Right atrium auricular region (tissue), 2 donors: ENCODE measurements around the gene STXBP4. TPM values are rescaled to one million over a fixed set of nuclear protein-coding genes. Genes with fewer than 3 reads are reported as not detected.

Experiments used
- DNase-seq: peaks from one replicate; pipeline ENCODE4 v3.0.0-alpha.2; 2019; ENCODE audit warnings: low spot score
- H3K27ac ChIP-seq, 2 donors: fragments of 200-600 bp; sonication (generic); 1 replicate in 1 of 2; 2 replicates in 1 of 2; pipeline ENCODE4 v1.5.1; 2016 to 2019
- H3K27me3 ChIP-seq, 2 donors: fragments of 200-600 bp; sonication (generic); one replicate each; pipeline versions ENCODE4 v1.5.1 to v1.6.0; 2017 to 2019
- H3K36me3 ChIP-seq: fragments of 200-600 bp; sonication (generic); one replicate; pipeline ENCODE4 v1.5.1; 2016
- H3K4me1 ChIP-seq, 2 donors: fragments of 200-600 bp; sonication (generic); one replicate each; pipeline versions ENCODE4 v1.5.1 to v1.6.0; 2017 to 2019
- H3K4me3 ChIP-seq, 2 donors: fragments of 200-600 bp; sonication (generic); 1 replicate in 1 of 2; 2 replicates in 1 of 2; pipeline ENCODE4 v1.5.1; 2017 to 2019; ENCODE audit warnings: mild to moderate bottlenecking in 1 of 2, moderate library complexity in 1 of 2
- H3K9me3 ChIP-seq, 2 donors: fragments of 200-600 bp; sonication (generic); one replicate each; pipeline ENCODE4 v1.5.1; 2019
- CTCF ChIP-seq, 2 donors: fragments of 200-600 bp; sonication (generic); IDR thresholded peaks; one replicate each; pipeline ENCODE4 v1.5.1; 2019; ENCODE audit warnings: antibody characterized with exemption in 2 of 2
- total RNA-seq, 2 donors: library from RNA; depleted of rRNA; stranded (reverse); fragments of >200 nt; gene quantifications; one replicate each; pipeline ENCODE4 v1.1.0, GENCODE V29; 2016

STXBP4 gene
- total RNA-seq, 2 donors from 2014 or later: 3.9 to 17.1 TPM

DNA sequence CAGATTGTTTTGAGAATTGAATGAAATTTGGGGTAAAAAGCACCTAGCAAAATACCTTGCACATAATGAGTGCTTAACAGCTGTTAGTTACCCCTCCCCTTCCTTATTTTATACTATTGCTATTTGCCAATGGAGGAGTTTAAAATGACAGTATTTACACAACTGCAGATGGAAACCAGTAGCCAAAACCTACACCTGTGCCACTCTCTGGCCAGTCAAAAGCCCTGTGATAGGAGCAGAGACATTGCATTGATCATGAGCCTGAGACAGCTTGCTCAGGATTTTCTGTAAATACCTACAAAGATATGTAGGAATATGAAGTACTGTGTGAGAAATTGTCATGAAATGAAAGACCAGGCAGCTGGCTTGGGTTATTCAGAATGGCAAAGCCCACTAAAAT lies 180.9 kb downstream of the STXBP4 start:
- H3K4me1 ChIP-seq: no peaks in the 10 kb centered on the region
- no peaks in the 10 kb centered on the region for H3K9me3 ChIP-seq
- no peaks in the 10 kb centered on the region for H3K27me3 ChIP-seq
- no peak for TF ChIP-seq CTCF (IDR thresholded peaks at IDR 0.05)
- H3K36me3 ChIP-seq: no peaks in the 10 kb centered on the region
- H3K27ac ChIP-seq: no peak overlapping the region
- DNase-seq: no peak
- H3K4me3 ChIP-seq: no peak overlapping the region

GRCh38 chr17:55152236-55152635 lies 183.7 kb downstream of the STXBP4 start:
- TF ChIP-seq CTCF (IDR thresholded peaks at IDR 0.05): no peak
- no peaks in the 10 kb centered on the region for H3K36me3 ChIP-seq
- H3K9me3 ChIP-seq: no peaks in the 10 kb centered on the region
- H3K27ac ChIP-seq: no peak overlapping the region
- no peak overlapping the region for H3K4me3 ChIP-seq
- no peak for DNase-seq
- H3K4me1 ChIP-seq: peaks cover 0 to 14% of the 10 kb centered on the region in 2 donors
- H3K27me3 ChIP-seq: no peaks in the 10 kb centered on the region

- Histone ChIP-seq H3K9me3 (no peaks in the 10 kb centered on the region), H3K4me3 (no peak overlapping the region), H3K27me3 (no peaks in the 10 kb centered on the region), H3K27ac (no peak overlapping the region), H3K36me3 (no peaks in the 10 kb centered on the region), H3K4me1 (peaks cover 0 to 14% of the 10 kb centered on the region in 2 donors)
- no peak for DNase-seq
- no peak for TF ChIP-seq CTCF (IDR thresholded peaks at IDR 0.05)
Measured at GRCh38 chr17:55154101-55154500, 185.5 kb downstream of the STXBP4 start.

- H3K4me3 ChIP-seq: no peak overlapping the region
- DNase-seq: no peak
- no peak for TF ChIP-seq CTCF (IDR thresholded peaks at IDR 0.05)
- H3K4me1 ChIP-seq: peaks cover 0 to 14% of the 10 kb centered on the region in 2 donors
- no peaks in the 10 kb centered on the region for H3K27me3 ChIP-seq
- H3K36me3 ChIP-seq: no peaks in the 10 kb centered on the region
- H3K9me3 ChIP-seq: no peaks in the 10 kb centered on the region
- H3K27ac ChIP-seq: no peak overlapping the region
Measured at GRCh38 chr17:55155856-55156560, 187.4 kb downstream of the STXBP4 start.

GRCh38 chr17:55157165-55157564 lies 188.6 kb downstream of the STXBP4 start:
- no peak for DNase-seq
- Histone ChIP-seq H3K36me3 (no peaks in the 10 kb centered on the region), H3K4me1 (peaks cover 0 to 14% of the 10 kb centered on the region in 2 donors), H3K27me3 (no peaks in the 10 kb centered on the region), H3K27ac (no peak overlapping the region), H3K4me3 (no peak overlapping the region), H3K9me3 (no peaks in the 10 kb centered on the region)
- no peak for TF ChIP-seq CTCF (IDR thresholded peaks at IDR 0.05)

DNA sequence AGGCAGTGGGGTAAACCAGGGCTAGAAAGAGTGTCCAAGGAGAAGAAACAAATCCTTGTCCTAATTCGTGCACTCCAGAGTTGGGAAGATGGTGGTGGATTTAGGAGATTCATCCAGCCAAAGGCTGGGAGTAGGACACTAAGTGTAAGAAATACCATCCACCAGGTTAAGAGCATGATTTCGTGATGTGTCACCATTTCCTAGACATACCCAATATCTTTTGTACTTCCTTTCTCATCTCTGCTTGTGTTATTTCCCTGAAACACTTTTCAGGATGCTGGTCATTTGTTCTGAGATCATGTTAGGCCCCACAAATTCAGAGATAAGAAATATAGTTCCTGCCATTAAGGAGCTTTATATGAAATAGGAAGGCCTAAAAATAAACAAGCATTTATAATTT lies 189.9 kb downstream of the STXBP4 start:
- peaks cover 0 to 14% of the 10 kb centered on the region in 2 donors for H3K4me1 ChIP-seq
- no peak for DNase-seq
- TF ChIP-seq CTCF (IDR thresholded peaks at IDR 0.05): no peak
- no peaks in the 10 kb centered on the region for H3K9me3 ChIP-seq
- no peaks in the 10 kb centered on the region for H3K27me3 ChIP-seq
- H3K36me3 ChIP-seq: no peaks in the 10 kb centered on the region
- no peak overlapping the region for H3K4me3 ChIP-seq
- no peak overlapping the region for H3K27ac ChIP-seq
